ENCODE measurements around the gene STARD13.

DNA sequence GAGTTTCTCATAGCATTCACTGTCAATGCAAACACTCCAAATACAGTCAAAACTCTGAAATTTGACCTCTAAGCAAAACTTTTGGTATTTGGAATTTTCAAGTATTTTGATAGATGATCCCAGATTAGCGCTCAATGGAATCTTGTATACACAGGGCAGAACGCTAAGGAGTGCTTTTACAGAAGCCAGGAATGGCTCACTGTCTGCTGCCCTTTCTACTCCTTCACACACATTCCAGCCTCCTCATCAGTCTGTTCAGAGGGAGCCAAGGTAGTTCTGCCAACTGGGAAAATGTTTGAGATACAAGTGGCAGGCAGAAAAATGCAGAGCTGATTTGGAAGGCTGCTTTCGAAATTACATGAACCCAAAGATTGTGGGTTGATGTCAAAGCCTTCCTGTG is 4.4 kb upstream of the STARD13 start:
- TF ChIP-seq, protein P1, sequence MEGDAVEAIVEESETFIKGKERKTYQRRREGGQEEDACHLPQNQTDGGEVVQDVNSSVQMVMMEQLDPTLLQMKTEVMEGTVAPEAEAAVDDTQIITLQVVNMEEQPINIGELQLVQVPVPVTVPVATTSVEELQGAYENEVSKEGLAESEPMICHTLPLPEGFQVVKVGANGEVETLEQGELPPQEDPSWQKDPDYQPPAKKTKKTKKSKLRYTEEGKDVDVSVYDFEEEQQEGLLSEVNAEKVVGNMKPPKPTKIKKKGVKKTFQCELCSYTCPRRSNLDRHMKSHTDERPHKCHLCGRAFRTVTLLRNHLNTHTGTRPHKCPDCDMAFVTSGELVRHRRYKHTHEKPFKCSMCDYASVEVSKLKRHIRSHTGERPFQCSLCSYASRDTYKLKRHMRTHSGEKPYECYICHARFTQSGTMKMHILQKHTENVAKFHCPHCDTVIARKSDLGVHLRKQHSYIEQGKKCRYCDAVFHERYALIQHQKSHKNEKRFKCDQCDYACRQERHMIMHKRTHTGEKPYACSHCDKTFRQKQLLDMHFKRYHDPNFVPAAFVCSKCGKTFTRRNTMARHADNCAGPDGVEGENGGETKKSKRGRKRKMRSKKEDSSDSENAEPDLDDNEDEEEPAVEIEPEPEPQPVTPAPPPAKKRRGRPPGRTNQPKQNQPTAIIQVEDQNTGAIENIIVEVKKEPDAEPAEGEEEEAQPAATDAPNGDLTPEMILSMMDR (IDR thresholded peaks at IDR 0.05) = no peak
- TF ChIP-seq EZH2 (IDR thresholded peaks at IDR 0.05; ENCODE audit: borderline replicate concordance, insufficient read depth, low read depth, low read length, poor library complexity, severe bottlenecking) = no peak

Data from B cell (primary cell).